ENCODE results near the gene BHLHE40.

BHLHE40 gene

GRCh38 chr3:5002871-5003247, 23.6 kb downstream of the BHLHE40 start:
- no peak for DNase-seq

DNA sequence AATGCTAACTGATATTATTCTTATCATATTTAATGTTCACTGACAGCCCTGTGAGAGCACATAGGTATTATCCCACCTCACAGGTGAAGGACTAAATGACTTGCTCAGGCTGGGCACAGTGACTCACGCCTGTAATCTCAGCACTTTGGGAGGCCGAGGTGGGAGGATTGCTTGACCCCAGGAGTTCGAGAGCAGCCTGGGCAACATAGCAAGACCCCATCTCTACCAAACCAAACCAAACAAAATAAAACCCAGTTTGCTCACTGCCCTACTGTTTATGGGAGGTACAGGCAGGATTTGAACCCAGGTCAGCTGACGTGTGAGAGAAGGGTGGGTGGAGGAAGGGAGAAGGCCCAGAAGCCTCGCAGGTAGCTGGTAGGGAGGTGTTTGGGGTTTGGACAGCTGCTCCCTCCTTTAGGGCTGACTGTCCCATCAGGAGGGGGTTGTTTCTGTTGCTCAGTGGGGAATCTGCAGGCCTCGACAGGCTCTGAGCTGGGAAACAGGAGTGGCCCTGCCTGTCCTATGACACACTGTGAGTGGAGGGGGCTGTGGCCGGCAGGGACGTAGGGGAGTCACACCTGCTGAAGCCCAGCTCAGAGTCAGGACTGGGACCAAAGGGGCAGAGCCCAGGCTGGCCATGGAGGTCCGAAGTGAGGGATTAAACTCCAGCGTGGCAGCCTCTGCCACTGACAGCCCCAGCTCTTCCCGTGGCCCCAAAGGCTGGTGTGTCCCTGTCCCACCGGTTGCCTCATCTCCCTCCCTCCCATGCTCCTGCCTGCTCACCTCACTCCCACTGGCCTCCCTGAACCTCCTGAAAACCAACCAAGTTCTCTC, 25.3 kb downstream of the BHLHE40 start:
- no peak for DNase-seq

DNA sequence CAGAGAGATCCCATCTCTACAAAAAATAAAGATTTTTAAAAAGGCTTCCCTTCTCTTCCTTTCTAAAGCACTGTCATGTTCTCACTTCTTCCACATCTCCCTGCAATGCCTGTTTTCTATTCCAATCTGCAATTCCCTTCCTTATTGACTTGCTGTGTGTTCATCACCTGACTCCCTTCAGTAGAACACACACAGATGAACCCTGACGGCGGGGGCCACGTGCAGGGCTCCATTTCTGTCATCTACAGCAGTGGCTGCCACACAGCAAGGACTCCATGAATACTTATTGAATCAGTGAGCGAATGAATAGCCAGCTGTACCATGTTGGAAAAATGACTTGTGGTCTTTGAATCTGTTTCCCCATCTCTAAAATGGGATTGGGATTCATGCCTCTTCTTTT, 26.1 kb downstream of the BHLHE40 start:
- DNase-seq = no peak

DNA sequence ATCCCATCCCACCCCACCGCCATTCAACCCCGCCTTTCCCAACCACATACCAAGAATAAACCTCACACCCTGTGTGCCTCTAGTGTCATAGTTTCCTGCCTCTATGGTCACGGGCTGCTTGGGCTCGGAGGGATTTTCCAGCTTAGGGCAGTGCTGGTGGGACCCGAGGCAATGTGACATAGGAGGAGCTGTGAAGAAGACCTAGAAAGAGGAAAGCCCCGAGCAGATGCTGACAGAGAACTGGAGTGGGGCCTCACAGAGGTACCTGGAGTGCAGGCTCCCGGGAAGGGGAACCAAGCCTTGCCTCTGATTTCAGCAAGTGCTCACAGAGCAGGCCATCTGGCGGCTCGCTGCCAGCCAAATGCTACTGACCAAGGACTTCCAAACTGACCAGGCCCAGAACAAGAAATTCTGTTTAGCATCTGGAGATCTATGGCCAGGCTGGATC, 27.5 kb downstream of the BHLHE40 start:
- no peak for DNase-seq

GRCh38 chr3:5007873-5008272, 28.6 kb downstream of the BHLHE40 start:
- DNase-seq = no peak

DNA sequence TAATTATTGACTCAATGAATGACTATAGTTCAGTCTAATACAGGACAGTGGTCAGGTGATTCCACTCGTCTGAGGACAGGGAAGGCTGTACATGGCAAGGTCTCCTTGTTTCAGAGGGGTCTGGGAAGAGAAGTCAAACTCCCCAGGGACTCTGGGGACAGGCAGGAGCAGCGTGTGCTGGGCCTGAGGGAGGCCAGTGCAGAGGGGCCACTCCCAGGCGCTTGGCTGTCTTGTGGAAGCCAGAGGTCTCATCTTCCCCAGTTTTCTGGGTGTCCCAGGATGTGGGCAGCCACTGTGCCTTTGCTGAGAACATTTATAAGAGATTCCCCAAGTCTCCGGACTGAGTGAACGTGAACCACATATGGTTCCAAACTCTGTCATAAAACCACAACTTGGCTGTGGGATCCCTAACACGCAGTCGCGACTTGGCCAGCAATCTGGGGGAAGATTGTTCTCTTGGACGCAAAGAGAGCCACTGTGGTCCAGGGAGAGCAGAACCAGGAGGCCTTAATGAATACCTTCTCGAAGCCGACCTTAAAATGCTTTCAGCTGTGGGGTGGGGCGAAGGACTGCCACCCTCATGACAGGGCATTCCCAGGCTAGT, 30.4 kb downstream of the BHLHE40 start:
- no peak for DNase-seq

DNA sequence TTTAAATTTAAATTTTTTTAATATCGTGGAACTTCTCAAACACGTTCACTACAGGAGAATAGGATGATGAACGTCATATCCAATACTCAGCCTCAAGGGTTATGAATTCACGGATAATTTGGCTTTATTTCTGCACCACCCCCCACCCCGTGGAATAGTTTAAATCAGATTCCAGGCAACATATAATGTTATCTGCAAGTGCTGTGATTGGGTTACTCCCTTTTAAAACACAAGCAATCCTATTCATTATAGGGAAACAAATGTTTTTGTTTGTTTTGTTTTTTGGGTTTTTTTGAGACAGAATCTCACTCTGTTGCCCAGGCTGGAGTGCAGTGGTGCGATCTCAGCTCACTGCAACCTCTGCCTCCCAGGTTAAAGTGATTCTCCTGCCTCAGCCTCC, 30.9 kb downstream of the BHLHE40 start:
- no peak for DNase-seq

GRCh38 chr3:5010706-5011554, 31.7 kb downstream of the BHLHE40 start:
- no peak for DNase-seq

DNA sequence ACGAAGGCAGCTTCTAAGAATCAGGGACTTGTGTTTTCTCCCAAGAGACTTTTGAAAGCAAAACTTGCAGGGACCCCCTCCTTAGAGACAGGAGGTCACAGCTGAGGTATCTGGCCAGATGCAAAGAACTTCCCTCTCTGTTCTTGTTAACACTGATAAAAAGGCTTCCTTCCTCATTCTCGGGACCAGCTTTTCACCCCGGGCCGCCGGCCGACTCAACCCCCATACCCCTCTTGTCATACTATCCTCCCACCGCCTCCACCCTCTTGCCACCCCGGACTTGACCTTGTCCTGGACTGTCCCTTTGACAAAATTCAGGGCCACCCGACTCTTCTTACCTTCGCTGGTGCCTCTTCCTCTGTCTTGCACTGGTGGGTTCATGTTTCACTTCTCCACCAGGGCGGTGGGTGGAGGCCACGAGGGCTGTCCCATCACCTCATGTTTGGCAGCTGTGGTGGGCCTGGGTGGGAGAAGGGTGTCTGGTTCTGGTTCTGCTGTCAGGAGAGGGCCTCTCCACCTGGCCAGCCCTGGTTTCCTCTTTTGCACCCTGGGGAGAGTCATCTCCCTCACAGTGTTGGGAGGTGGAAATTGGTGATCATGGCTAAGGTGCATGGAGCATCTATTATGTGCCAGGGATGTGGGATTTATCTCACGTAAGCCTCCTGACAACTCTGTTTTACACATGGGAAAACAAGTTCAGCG, 32.5 kb downstream of the BHLHE40 start:
- DNase-seq = no peak

DNA sequence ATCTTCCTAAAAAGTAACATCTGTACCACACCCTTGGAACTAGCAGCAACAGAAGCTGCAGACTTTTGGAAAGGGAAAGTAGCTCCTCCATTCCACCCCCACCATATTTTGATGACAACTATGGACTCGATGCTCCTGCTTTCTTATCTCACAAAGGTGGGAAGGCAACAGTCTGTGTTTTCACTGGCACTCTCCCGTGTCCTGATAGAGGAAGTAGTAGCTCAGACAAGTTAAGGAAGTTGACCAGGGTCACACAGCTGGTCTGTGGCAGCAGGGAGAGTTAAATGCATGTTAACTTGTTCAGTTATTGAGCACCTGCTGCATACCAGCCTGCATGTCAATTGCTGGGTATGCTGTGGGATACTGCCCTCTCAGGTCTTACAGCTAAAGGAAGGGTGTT, 33.1 kb downstream of the BHLHE40 start:
- no peak for DNase-seq

- DNase-seq = no peak
These were observed 34.0 kb downstream of the BHLHE40 start for GRCh38 chr3:5013021-5013906.

DNA sequence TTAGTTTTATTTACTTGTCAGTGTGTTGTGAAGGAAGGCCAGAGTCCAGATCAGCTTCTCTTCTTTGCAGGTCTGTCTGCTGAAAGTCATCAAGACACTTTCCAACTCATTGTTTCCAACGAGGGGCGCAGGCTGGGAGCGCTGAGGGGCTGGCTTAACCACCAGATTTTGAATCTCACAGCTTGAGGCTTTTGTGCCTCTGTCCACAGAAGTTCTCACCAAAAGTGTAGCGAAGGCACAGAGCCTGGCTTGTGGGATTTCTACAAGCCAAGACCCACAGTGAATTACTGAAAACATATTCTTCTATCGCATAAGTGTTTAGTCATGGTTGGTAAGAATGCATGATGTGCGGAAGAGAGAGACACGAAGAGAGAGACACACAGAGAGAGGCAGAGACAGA, 35.2 kb downstream of the BHLHE40 start:
- no peak for DNase-seq

GRCh38 chr3:5015056-5015455, 35.8 kb downstream of the BHLHE40 start:
- DNase-seq = no peak

- no peak for DNase-seq
These were observed 37.2 kb downstream of the BHLHE40 start for GRCh38 chr3:5016211-5017161.

DNA sequence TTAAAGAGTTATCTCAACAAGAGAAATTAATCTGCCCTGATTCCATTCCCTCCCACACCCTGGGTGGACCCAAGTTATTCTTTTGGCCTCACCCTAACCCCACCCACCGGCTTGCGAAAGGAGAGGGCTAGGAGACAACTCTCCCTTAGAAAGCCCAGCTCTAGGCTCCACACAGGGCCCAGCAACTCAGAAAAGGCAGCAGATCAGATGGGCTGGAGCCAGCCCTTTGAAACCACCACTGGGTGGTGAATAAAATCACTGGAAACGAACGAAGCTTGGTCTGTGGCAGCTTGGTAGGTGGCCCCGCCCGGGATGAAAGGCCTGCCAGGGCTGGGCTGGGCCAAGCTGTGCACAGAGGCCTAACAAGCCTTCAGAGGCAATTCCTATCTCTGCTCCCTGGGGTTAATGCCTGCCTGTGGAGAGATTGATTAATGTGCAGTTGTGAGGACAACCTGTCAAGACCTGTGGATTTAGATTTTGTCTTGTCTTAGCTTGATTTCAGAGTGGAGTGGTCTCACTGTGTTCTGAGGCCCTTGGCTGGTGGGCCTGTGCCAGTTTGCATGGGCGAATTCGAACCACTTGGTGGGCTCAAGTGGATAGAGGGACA, 38.8 kb downstream of the BHLHE40 start:
- no peak for DNase-seq

DNA sequence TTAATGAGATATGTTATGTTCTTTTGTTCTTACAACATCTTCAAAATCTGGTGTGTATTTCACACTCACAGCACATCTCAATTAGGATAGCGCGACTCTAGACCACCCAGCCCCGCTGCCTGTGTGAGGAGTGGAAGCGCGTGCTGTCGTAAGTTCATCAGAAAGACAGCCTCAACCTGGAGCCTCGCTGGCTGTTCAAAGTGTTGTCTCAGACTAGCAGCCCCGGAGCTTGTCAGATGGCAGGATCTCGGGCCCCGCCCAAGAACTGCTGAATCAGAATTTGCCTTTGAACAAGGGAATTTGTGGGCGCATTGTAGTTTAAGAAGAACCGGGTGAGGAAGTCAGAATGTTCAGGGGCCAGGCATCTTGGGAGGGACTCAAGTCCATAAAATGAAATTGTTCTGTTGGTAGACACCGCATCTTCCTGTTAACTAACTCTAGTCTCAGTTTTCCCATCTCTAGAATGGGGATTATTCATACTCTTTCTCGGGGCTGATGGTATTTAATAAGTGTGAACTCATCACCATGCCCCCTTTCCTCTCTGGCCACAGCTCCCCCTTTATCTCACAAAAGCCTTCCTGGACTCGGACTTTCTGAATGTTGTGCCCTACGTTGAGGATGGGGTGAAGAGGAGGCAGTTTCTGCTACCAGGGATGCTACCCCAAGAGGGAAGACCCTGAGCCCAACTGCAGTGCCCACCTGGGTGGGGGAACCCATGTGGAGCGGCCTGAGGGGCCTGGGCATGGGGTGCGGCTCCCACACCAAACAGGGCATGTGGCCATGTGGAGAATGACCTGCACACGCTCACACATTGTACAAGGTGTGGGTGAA, 40.4 kb downstream of the BHLHE40 start:
- DNase-seq = no peak

- no peak for DNase-seq
These were observed 41.0 kb downstream of the BHLHE40 start for GRCh38 chr3:5020242-5020722.

GRCh38 chr3:5021116-5022092, 42.2 kb downstream of the BHLHE40 start:
- no peak for DNase-seq
